ENCODE data around the gene RNF187. TPM values are rescaled to one million over a fixed set of nuclear protein-coding genes. Genes with fewer than 3 reads are reported as not detected.
A peak's percentile ranks its signal among the peaks of the same experiment; 100 is the strongest.
"Not testable (repeated sequence)": the region's sequence is repeated elsewhere in the genome, so short reads cannot be mapped to it uniquely, and the experiment has no call there.

The RNF187 gene
- total RNA-seq, 3 donors from 2014 or later: 99.6 to 108 (median 106) TPM

DNA sequence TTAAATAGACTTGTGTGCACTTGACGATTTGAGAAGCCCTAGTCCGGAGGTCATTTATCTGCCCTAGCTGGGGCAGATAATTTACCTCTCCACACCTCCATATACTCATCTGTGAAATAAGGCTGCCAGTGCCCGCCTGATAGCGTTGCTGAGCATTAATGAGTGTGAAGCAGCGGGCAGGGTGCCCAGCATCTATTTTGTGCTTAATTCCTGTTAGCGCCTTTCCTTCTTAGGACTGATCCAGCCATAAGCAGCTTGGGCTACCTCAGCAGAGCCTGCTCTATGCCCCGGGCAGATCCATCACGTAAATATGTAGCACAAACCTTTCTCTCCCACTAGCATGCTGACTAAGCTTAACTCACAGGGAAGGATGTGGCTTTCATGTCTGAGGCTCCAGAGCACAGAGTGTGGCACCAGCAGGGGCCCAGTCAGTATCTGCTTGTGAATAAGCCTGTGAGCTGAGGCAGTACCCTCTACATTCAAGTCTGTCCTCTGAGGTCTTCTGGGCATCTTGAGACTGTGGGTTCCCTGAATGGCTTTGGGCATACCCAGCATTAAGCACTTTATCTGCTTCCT lies 21.5 kb upstream of the RNF187 start:
- Mint-ChIP-seq H3K4me3 (peak overlapping the region; percentile 79), H3K9me3 (no peaks in the 10 kb centered on the region), H3K27me3 (ENCODE audit: low read depth) (peaks cover 15% of the 10 kb centered on the region), H3K36me3 (ENCODE audit: insufficient read depth) (no peaks in the 10 kb centered on the region), H3K4me1 (ENCODE audit: low read depth) (peaks cover 37% of the 10 kb centered on the region)
- DNase-seq (no peak), ATAC-seq (no peak)

DNA sequence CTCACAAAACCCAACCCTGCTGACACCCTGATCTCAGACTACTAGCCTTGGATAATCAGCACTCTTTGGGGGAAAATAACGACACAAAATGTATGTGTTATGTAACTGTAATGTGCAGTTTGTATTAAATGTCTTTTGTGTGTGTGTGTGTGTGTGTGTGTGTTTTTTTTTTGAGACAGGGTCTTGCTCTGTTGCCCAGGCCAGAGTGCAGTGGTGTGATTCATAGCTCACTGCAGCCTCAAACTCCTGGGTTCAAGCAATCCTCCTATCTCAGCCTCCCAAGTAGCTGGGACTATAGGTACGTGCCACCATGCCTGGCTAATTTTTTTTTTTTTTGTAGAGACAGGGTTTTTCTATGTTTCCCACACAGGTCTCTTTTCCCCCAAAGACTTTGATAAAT lies 19.0 kb upstream of the RNF187 start:
- not testable (repeated sequence) for H3K9me3 Mint-ChIP-seq; H3K4me3 Mint-ChIP-seq; ATAC-seq; DNase-seq; H3K36me3 Mint-ChIP-seq (ENCODE audit: insufficient read depth)
- peaks cover 31% of the 10 kb centered on the region for H3K4me1 Mint-ChIP-seq (ENCODE audit: low read depth)
- H3K27me3 Mint-ChIP-seq (ENCODE audit: low read depth): peaks cover 33% of the 10 kb centered on the region

DNA sequence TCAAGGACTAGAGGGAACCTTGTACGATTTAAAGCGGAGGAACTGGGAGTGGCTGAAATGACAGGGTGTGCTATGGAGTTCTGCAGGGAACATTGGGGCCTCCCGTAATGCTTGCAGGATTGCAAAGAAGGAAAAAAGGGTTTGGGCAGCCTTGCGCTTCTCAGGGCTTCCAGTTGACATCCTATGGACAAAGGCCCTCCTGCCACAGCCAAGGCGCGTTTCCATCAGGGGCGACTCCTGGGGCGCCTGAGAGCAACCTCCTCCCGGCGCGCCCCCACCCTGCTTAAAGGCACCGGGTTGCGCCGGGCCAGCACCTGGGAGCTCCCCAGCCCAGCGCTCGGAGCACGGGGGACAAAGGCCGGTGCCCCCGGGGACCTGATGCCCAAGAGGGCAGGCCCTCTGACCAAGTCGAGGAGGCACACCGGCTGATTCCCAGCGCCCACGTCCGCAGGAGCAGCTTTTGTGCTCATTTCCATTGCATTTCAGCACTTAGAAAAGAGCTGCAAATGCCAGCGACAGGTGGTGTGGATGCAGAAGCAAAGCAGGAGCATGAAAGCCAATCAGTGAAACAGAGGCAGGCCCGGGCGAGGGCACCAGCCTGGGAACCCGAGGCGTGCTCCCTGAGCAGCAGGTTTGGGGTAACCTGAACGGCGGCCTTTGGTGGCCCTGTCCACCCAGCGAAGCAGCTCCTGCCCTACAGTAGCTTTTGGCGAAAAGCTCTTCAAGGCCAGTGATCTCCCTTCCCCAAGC lies 17.6 kb upstream of the RNF187 start:
- Mint-ChIP-seq H3K27me3 (ENCODE audit: low read depth) (peaks cover 33% of the 10 kb centered on the region), H3K4me1 (ENCODE audit: low read depth) (peaks cover 19% of the 10 kb centered on the region), H3K4me3 (no peak overlapping the region), H3K36me3 (ENCODE audit: insufficient read depth) (no peaks in the 10 kb centered on the region), H3K9me3 (no peaks in the 10 kb centered on the region)
- ATAC-seq: no peak
- no peak for DNase-seq

DNA sequence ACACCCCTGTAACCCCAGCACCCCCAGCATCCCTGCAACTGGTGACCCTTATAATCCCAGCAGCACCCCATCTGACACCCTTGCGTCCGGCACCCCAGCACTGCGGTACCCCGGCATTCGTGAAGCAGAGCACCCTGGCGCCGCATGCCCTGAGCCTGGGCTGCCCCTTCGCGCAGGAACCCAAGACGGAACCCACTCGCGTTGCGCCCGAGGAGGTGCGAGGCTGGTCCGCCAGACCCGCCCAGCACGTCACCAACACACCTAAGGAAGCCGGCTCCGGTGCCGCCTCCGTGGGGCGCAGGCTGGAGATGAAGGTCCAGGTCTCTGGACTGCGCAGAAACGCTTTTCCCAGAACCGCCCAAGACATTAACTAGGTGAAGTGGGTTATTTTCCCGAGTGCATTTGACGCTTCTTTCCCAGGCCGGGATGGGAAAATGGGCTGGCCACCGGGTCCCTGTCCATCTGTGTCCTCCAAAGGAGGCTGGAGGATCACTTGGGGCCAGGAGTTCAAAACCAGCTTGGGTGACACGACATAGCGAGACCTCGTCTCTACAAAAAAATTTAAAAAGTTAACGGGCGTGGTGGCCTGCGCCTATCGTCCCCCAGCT lies 15.9 kb upstream of the RNF187 start:
- Mint-ChIP-seq H3K36me3 (ENCODE audit: insufficient read depth) (no peaks in the 10 kb centered on the region), H3K9me3 (no peaks in the 10 kb centered on the region), H3K4me1 (ENCODE audit: low read depth) (peaks cover 2% of the 10 kb centered on the region), H3K4me3 (no peak overlapping the region), H3K27me3 (ENCODE audit: low read depth) (peaks cover 33% of the 10 kb centered on the region)
- no peak for DNase-seq
- no peak for ATAC-seq

DNA sequence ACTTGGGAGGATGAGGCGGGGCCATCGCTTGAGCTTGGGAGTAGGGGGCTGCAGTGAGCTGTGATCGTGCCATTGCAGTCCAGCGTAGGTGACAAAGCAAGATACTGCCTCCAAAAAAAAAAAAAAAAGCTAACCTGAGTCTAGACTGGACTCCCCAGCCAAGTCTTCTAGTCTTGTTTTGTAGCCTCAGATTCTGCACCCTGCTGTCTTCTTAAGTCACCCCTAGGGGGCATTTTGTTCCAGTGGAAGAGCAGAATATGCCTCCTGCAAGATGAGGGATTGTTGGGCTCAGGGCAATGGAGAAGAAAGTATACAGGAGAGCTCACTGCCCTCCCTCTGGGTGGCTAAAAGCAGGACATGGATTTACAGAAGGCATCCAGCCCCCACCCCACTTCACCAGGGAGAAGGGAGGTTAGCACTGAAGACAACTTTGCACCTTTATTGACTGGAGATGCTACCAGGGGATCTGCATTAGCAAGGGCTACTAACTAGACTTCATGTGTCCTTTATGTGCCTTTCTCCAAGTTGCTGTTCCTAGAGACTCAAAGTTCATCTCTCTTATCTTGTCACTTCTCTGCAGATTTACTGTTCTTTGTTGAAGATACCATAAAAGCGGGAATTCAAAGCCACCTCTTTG lies 15.3 kb upstream of the RNF187 start:
- Mint-ChIP-seq H3K4me1 (ENCODE audit: low read depth) (peaks cover 1% of the 10 kb centered on the region), H3K4me3 (no peak overlapping the region), H3K27me3 (ENCODE audit: low read depth) (peaks cover 33% of the 10 kb centered on the region), H3K9me3 (no peaks in the 10 kb centered on the region), H3K36me3 (ENCODE audit: insufficient read depth) (no peaks in the 10 kb centered on the region)
- ATAC-seq (peak; percentile 56 to 67), DNase-seq (no peak)

DNA sequence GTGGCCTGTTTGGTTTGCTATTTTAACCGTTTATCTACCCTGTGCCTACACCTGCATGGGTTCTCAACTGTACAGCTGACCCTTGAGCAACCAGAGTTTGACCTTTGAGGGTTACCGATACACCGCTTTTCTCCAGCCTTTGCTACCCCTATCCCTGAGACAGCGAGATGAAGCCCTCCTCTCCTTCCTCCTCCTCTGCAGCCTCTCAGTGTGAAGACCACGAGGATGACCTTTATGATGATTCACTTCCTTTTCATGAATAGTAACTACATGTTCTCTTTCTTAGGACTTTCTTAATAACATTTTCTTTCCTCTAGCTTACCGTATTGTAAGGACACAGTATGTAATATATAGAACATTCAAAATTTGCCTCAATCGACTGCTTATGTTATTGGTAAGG lies 14.5 kb upstream of the RNF187 start:
- DNase-seq (no peak), ATAC-seq (peak; percentile 27 to 58)
- Mint-ChIP-seq H3K4me1 (ENCODE audit: low read depth) (peaks cover 1% of the 10 kb centered on the region), H3K27me3 (ENCODE audit: low read depth) (peaks cover 32% of the 10 kb centered on the region), H3K9me3 (no peaks in the 10 kb centered on the region), H3K4me3 (no peak overlapping the region), H3K36me3 (ENCODE audit: insufficient read depth) (no peaks in the 10 kb centered on the region)

DNA sequence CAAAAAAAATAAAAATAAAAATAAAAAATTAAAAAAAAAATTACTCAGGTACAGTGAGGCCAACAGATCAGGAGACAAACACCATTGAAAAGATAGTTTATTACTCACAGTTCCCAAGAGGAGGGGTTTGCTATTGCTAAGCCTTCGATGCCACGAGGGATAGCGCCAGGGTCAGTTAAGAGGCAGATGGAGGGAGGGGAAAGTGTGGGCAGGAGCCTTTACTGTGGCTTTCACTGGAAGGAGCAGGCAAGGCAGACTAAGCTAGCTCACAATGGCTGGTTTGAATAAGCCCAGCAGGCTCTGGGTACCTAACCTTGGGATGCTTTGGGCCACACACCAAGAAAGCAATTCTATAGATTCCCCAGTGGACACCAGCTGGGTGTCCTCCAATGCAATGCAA lies 12.7 kb upstream of the RNF187 start:
- DNase-seq: no peak
- ATAC-seq: no peak
- Mint-ChIP-seq H3K27me3 (ENCODE audit: low read depth) (peaks cover 23% of the 10 kb centered on the region), H3K36me3 (ENCODE audit: insufficient read depth) (no peaks in the 10 kb centered on the region), H3K9me3 (no peaks in the 10 kb centered on the region), H3K4me3 (no peak overlapping the region), H3K4me1 (ENCODE audit: low read depth) (peaks cover 14% of the 10 kb centered on the region)

DNA sequence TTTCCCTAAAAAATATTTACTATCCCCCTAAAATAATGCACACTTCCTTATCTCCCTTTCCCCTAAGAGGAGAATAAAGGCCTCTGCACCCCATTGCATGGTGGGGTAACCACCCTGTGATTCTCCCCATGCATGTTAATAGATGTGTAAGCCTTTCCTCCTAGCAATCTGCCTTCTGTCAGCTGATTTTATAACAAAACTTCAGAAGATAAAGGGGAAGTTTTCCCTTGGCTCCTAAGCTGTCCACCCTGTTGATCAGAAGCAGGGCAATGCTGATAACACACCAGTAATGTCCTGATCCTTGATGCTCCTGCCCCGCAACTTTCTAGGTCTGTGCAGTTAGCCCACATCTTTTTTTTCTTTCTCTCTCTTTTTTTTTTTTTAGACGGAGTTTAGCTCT lies 11.4 kb upstream of the RNF187 start:
- no peak overlapping the region for H3K4me3 Mint-ChIP-seq
- H3K27me3 Mint-ChIP-seq (ENCODE audit: low read depth): peaks cover 17% of the 10 kb centered on the region
- no peak for ATAC-seq

DNA sequence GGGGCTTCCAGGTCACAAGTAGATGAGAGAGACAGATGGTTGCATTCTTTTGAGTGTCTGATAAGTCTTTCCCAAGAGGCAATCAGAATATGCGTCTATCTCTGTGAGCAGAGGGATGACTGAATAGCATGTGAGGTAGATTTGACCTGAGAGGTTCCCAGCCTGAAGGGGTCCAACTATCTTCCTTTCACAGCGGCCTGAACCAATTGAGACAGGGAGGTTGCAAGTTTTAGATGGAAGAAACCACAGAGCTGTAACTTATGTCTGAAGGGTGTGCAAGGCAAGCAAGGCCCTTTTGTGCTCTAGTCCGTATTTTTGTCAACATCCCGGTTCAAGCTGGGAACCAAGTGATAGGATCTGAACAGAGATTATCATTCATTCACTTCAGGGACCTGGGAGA lies 9.9 kb upstream of the RNF187 start:
- DNase-seq: no peak
- ATAC-seq: no peak
- Mint-ChIP-seq H3K27me3 (ENCODE audit: low read depth) (peaks cover 4% of the 10 kb centered on the region), H3K4me3 (no peak overlapping the region), H3K36me3 (ENCODE audit: insufficient read depth) (no peaks in the 10 kb centered on the region), H3K9me3 (no peaks in the 10 kb centered on the region), H3K4me1 (ENCODE audit: low read depth) (peaks cover 20% of the 10 kb centered on the region)

More for the DNA sequence above, 11.4 kb upstream of the RNF187 start:
- no peak for DNase-seq
- Mint-ChIP-seq H3K36me3 (ENCODE audit: insufficient read depth) (no peaks in the 10 kb centered on the region), H3K9me3 (no peaks in the 10 kb centered on the region), H3K4me1 (ENCODE audit: low read depth) (peaks cover 20% of the 10 kb centered on the region)

DNA sequence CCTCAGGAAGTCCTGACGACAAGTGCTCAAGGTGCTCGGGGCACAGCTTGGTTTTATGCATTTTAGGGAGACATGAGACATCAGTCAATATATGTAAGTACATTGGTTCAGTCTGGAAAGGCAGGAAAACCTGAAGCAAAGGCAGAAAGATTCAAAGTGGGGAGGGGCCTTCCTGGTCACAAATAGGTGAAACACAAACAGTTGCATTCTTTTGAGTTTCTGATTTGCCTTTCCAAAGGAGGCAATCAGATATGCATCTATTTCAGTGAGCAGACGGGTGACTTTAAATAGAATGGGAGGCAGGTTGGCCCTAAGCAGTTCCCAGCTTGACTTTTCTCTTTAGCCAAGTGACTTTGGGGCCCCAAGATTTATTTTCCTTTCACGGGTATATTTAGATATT lies 8.9 kb upstream of the RNF187 start:
- Mint-ChIP-seq H3K27me3 (ENCODE audit: low read depth) (no peaks in the 10 kb centered on the region), H3K9me3 (no peaks in the 10 kb centered on the region), H3K36me3 (ENCODE audit: insufficient read depth) (no peaks in the 10 kb centered on the region), H3K4me3 (no peak overlapping the region), H3K4me1 (ENCODE audit: low read depth) (peaks cover 19% of the 10 kb centered on the region)
- no peak for ATAC-seq
- DNase-seq: no peak

DNA sequence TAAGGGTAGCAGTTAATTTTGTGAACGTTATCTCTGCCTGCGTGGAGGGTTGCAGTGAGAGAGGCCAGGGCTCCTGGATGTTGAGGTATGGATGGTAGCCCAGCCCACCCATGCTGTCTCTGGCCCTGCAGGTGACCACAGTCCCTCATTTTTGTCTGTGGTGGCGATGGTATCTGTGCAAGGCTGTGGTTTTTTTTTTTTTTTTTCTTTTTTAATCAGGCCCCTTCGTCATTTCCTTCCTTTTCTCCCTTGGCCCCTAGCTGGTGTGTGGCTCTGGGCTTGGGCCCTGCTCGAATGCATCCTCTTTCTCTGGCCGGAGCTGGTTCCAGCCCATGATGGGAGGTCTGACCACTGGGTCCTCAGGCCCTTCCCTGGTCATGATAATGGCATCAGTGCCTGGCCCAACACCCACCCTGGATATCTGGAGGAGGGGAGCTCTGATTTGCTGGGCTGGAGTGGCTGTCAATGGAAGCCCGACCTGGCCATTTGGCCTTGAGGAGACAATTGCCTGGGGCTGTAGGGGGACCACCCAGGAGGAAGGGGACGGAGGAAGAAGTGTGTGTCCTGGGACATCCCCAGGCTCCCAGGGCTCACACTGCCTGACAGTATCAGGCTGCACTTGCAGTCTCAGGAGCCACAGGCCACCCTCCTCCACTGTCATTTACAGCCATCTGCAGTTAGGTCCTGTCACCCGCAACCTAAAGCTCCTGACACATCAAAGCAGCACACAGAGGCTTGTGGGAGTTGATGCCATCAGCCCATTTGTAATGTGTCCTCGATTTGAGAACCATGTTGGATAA lies 8.1 kb upstream of the RNF187 start:
- H3K36me3 Mint-ChIP-seq (ENCODE audit: insufficient read depth): no peaks in the 10 kb centered on the region
- peaks cover 19% of the 10 kb centered on the region for H3K4me1 Mint-ChIP-seq (ENCODE audit: low read depth)
- H3K4me3 Mint-ChIP-seq: no peak overlapping the region
- H3K27me3 Mint-ChIP-seq (ENCODE audit: low read depth): no peaks in the 10 kb centered on the region
- no peaks in the 10 kb centered on the region for H3K9me3 Mint-ChIP-seq
- no peak for DNase-seq
- ATAC-seq: peak; percentile 21 to 23

DNA sequence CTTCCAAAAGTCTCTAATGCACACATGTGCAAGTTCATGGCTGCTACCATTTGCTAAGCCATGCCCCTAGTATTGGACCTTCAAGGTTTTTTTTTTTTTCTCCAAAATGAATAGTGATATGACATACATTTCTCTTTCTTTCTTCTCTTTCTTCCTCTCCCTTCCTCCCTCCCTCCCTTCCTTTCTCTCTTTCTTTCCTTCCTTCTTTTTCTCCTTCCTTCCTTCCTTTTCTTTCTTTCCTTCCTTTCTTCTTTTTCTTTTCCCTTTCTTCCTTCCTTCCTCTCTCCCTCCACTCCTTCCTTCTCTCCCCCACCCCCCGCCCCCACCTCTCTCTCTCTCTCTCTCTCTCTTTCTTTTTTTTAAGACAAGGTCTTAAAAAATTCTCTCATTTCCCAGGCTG lies 3.4 kb upstream of the RNF187 start:
- H3K9me3 Mint-ChIP-seq: no peaks in the 10 kb centered on the region
- no peaks in the 10 kb centered on the region for H3K27me3 Mint-ChIP-seq (ENCODE audit: low read depth)
- peaks cover 20% of the 10 kb centered on the region for H3K4me1 Mint-ChIP-seq (ENCODE audit: low read depth)
- DNase-seq (no peak), ATAC-seq (no peak)
- no peaks in the 10 kb centered on the region for H3K36me3 Mint-ChIP-seq (ENCODE audit: insufficient read depth)
- no peak overlapping the region for H3K4me3 Mint-ChIP-seq

DNA sequence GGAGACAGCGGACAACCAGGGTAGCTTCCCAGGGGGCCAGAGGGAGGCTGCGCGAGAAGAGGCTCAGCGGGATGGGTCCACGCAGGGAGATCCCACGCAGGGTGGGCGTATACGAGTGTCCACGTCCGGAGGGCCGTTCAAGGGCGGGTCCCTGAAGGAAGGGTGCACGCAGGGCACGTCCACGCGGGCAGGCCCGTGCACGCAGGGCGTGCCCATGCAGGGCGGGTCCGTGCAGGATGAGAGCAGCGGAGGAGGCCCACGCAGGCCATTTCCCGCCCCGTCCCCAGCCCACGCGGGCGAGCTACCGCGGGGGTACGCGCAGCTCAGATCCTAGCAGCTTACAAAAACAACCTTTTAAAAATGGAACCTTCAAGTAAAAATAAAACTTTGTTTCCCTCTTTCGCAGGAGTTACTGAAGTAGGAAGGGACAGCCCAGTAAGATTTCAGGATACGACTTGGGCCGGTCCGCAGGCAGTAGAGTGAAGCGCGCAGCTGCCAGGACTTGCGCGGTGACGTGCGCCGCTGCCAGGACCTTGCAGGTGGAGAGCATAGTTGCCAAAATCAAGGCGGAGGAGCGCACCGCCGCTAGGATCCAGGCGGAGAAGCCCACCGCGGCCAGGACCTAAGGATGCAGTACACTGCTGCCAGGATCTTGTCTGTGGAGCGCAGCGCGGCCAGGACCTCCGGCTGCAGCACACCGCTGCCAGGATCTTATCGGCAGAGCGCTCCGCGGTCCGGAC lies 416 bp upstream of the RNF187 start:
- peak; percentile 76 for DNase-seq
- Mint-ChIP-seq H3K36me3 (ENCODE audit: insufficient read depth) (peaks cover 10% of the 10 kb centered on the region), H3K4me1 (ENCODE audit: low read depth) (peaks cover 27% of the 10 kb centered on the region), H3K27me3 (ENCODE audit: low read depth) (no peaks in the 10 kb centered on the region), H3K4me3 (peak overlapping the region; percentile 95), H3K9me3 (no peaks in the 10 kb centered on the region)
- ATAC-seq: peak; percentile 71 to 72

All from activated T-cell treated with anti-CD3 and anti-CD28 coated beads, Interleukin-2, amount 50 U/mL, for 4 hours (primary cell).